HG03066 (cell line): ENCODE data around the gene ZDHHC9.
"Not testable (repeated sequence)": the region's sequence is repeated elsewhere in the genome, so short reads cannot be mapped to it uniquely, and the experiment has no call there.

Experiments used
- ATAC-seq: cut with Tn5 transposase; IDR thresholded peaks from one replicate; pipeline ENCODE4 v1.9.1; 2021; ENCODE audit warnings: low read depth; ENCODE audit not compliant: unreplicated experiment

The ZDHHC9 gene

GRCh38 chrX:129843459-129844306 lies at the start of gene ZDHHC9:
ZDHHC9 (minus strand) TSS chrX:129843886; CDS start chrX:129841945, 1,941 bp downstream.
- ATAC-seq, result peak; percentile 98

DNA sequence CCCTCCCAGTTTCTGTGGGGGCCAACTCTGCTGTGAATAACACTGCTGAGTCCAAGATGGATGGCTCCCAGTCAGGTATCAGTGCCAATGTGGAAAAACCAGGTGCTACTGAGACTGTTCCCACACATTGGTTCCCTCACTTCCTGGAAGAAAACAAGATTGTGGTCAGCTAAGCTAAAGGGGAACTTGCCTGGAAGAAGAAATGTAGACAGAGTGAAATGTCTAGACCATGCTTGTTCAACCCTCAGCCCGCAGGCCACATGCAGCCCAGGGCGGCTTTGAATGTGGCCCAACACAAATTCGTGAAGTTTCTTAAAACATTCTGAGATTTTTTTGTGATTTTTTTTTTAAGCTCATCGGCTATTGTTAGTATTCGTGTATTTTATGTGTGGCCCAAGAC lies 33.7 kb upstream of the ZDHHC9 start:
- ATAC-seq, result no peak

- no peak for ATAC-seq
Measured at GRCh38 chrX:129876771-129877305, 33.2 kb upstream of the ZDHHC9 start.

- ATAC-seq, result no peak
Measured at GRCh38 chrX:129875669-129876068, 32.0 kb upstream of the ZDHHC9 start.

- ATAC-seq, result no peak
Measured at GRCh38 chrX:129872524-129872923, 28.8 kb upstream of the ZDHHC9 start.

DNA sequence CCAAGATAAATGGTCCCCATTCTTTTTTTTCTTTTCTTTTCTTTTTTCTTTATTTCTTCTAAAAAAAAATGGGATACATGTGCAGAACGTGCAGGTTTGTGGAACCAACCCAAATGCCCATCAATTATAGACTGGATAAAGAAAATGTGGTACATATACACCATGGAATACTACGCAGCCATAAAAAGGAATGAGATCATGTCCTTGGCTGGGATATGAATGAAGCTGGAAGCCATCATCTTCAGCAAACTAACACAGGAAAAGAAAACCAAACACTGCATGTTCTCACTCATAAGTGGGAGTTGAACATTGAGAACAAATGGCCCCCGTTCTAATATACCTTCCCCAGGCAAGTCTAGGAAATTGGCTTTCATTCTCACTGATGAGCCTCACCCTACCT lies 22.6 kb upstream of the ZDHHC9 start:
- not testable (repeated sequence) for ATAC-seq

DNA sequence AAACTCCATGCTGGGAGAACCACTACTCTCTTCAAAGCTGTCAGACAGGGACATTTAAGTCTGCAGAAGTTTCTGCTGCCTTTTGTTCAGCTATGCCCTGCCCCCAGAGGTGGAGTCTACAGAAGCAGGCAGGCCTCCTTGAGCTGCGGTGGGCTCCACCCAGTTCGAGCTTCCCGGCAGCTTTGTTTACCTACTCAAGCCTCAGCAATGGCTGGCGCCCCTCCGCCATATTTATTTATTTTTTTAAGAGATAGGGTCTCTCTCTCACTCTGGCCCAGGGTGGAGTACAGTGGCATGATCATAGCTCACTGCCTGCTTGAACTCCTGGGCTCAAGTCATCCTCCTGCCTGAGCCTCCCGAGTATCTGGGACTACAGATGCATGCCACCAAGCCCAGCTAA lies 15.4 kb upstream of the ZDHHC9 start:
- not testable (repeated sequence) for ATAC-seq

GRCh38 chrX:129851825-129852224 lies 8.1 kb upstream of the ZDHHC9 start:
- not testable (repeated sequence) for ATAC-seq

DNA sequence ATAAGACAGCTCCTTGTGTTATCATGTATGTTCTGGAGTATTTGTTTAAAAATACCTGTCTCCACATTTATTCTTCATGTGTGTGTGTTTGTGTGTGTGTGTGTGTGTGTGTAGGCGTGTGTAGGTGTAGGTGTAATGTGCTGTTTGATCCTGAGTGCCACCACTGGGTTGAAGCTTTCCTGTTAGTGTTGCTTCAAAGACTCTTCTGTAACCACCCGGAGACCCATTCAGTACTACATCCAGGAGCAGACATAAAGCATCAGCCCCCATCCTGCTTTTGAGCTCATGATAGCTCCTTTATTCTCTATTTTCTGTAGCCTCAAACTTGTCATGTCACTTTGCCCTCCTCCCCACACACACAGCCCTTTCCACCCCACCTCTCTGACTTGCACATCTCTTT lies 3.0 kb upstream of the ZDHHC9 start:
- ATAC-seq, result no peak

DNA sequence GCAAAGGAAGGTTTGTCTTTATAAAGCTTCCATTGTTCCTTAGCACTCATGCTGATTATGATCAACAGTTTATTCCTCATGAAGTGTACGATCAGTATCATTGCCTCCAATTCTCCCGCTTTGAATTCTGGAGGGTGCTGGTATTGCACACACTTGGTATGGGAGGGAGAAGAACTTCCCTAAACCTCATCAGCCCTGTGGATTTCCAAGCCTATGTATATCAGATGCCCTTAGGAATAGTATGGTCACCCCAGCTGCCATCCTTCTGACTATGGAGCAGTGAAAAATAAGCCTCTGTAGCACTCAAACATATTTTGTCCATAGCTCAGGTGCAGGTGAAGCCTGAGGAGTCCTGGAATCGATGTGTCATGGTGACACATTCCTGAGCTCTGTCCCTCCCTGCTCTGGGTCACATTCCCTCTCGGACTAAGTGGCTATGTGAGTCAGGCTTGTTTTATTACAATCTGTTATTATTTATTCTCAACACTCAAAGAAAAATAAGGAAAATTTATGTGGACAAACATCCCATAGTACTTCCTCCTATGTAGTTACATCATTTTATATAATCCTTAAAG lies 2.0 kb upstream of the ZDHHC9 start:
- ATAC-seq, result no peak

GRCh38 chrX:129843209-129843458 lies 552 bp downstream of the ZDHHC9 start:
- ATAC-seq, result no peak

GRCh38 chrX:129842510-129843208 lies 1.0 kb downstream of the ZDHHC9 start:
- no peak for ATAC-seq

DNA sequence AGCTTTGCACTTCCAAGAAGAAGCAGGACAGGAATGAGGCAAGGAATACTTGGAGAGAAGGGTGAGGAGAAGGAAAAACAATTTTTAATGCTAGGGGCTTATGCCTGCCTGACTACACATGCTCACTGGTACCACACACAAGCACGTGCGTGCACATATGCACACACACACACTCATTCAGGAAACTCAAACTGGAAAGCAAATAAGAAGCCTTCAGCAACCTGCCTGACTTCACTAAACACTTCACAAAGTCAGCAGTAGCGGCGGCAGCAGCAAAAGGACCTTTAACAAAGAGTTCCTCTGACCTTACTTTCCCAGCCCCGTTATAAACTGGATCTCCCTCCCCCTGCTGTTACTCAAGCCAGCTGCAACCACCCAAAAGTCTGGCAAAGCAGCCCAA lies 3.3 kb downstream of the ZDHHC9 start:
- no peak for ATAC-seq

GRCh38 chrX:129836827-129837226 lies 6.9 kb downstream of the ZDHHC9 start:
- ATAC-seq, result no peak

DNA sequence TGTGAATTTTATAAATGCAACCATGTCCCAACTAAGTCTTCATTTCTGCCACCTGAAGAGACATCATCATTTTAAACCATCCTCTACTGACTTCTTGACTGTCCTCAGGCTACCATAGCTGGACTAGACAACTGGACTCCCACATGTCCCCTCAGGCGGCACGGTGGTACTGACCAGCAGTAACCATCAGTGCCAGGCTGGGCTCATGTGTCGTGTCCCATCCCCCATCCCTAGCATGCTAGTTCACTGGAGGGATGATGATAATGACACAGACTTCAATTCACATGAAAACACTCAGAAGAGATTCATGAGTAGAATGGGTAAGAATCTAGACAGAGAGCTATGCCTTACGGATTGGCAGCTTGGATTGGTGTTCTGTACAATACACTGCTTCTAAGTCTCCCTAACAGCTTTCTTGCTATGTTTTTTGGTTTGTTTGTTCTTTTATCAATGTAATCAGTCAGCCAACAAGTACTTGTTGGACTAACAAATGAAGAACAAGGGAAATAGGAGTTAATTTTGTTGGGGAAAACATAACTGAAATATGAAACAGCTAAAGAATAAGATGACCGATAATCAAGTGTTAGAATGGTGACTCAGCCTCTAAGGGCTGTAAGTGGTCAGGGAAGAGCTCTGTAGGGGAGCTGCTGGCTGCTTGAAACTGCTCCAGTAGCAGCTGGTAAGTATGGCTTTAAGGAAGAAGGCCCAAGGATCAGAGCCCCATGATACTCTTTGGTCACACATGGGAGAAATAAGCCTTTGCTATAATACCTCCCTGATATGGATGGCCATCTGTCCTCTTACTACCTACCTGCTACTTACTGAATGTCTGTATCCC lies 10.3 kb downstream of the ZDHHC9 start:
- ATAC-seq, result no peak

GRCh38 chrX:129831091-129831885 lies 12.4 kb downstream of the ZDHHC9 start:
- no peak for ATAC-seq

- no peak for ATAC-seq
Measured at GRCh38 chrX:129830494-129830893, 13.2 kb downstream of the ZDHHC9 start.

- no peak for ATAC-seq
Measured at GRCh38 chrX:129825746-129826505, 17.8 kb downstream of the ZDHHC9 start.

- no peak for ATAC-seq
Measured at GRCh38 chrX:129824620-129825019, 19.1 kb downstream of the ZDHHC9 start.
